Measurements from ENCODE around the gene MAP4K3. TPM values are rescaled to one million over a fixed set of nuclear protein-coding genes. Genes with fewer than 3 reads are reported as not detected.

Gene MAP4K3
- total and polyA plus RNA-seq, 12 donors: 8.1 to 49.0 (median 40.2) TPM

DNA sequence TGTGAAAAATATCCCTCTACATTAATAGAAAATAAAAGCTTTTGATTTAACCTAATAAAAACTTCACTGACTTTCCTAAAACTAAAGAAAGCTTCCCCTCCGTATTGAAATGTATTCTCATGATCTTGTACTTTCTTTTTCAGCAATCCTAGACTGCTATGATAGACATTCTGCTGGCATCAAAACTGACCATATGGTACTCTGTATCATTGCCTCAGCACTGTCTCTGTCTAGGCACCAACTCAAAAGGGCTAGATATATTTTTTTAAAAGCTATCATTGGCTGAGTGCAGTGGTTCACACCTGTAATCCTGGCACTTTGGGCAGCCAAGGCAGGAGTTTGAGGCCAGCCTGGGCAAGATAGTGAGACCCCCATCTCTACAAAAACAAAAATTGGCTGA lies 226.2 kb downstream of the MAP4K3 start:
- H3K27me3 ChIP-seq: no peaks in the 10 kb centered on the region
- DNase-seq (no peak), ATAC-seq (no peak)
- no peak overlapping the region for H3K4me3 ChIP-seq
- no peak overlapping the region for H3K27ac ChIP-seq
- intact Hi-C loops (cut with DNase I): no loop called here
- no peaks in the 10 kb centered on the region for H3K4me1 ChIP-seq
- no peaks in the 10 kb centered on the region for H3K36me3 ChIP-seq
- TF ChIP-seq CTCF (IDR thresholded peaks at IDR 0.05): no peak
- WGBS, 2 donors: 79 to 90% methylated on average over 1 of the region's 1 CpG
- H3K9me3 ChIP-seq: no peaks in the 10 kb centered on the region

DNA sequence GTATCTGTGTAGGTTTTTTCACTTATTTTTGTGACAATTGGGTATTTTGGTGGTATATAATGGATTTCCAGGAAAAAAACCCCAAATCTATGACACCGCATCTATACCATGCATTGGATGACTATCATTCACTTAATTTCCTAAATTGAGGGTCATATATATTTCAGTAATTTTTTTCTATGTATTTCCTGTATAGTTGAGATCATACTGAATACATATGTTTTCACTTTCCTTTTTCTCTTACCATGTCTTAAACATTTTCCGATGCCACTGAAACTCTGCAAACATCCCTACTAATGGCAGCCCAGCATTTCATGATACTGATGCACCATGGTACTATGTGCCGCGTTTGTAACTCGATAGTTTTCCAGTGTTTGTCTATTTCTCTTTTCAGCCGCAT lies 233.7 kb downstream of the MAP4K3 start:
- no peak overlapping the region for H3K4me3 ChIP-seq
- ATAC-seq: no peak
- H3K9me3 ChIP-seq: peaks cover 0 to 14% (median 0%) of the 10 kb centered on the region in 11 donors
- no peak for TF ChIP-seq CTCF (IDR thresholded peaks at IDR 0.05)
- H3K4me1 ChIP-seq: no peaks in the 10 kb centered on the region
- no peaks in the 10 kb centered on the region for H3K36me3 ChIP-seq
- H3K27ac ChIP-seq: no peak overlapping the region
- 81 to 92% methylated on average over 6 of the region's 6 CpGs for WGBS, 2 donors
- H3K27me3 ChIP-seq: no peaks in the 10 kb centered on the region
- DNase-seq: no peak
- intact Hi-C loops (cut with DNase I): loop anchor here in 1 of 10 donors (10.0 kb wide), 1 partner anchor 49 kb away; no protein-coding TSS in a partner anchor

DNA sequence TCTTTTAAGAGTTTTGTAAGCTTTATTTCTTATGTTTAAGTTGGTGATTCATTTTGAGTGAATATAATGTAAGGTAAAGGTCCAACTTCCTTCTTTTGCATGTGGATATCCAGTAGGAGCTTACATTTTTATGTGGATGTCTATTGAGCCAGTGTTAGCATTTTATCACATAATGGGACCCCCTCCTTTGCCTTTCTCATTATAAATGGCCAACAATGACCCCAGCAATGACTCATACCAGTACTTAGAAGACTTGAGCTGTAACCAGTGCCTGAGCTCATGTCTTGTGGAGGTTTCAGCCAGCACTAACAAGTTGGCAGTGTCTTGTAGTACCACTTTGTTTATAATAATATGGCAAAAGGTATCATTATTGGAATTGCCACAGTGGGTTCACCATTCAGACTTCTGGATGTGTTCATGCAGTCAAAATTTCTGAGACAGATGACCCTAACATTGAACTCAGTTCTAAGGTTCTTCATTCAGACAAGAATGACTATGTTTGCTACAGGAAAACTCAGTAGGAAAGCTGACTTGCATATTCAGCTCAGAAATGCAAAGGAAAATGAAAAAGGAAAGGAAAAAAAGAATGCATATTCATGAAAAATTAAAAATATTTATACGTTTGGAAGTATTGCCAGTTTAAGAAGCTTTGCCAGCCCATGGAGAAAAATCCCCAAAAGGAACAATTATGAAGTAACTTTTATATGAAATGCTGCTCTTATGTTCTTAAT lies 234.3 kb downstream of the MAP4K3 start:
- no peaks in the 10 kb centered on the region for H3K4me1 ChIP-seq
- intact Hi-C loops (cut with DNase I): loop anchor here in 1 of 10 donors (10.0 kb wide), 1 partner anchor 48 kb away; no protein-coding TSS in a partner anchor
- no peaks in the 10 kb centered on the region for H3K36me3 ChIP-seq
- TF ChIP-seq CTCF (IDR thresholded peaks at IDR 0.05): no peak
- no peak for ATAC-seq
- no peak overlapping the region for H3K27ac ChIP-seq
- H3K9me3 ChIP-seq: peaks cover 0 to 14% (median 0%) of the 10 kb centered on the region in 11 donors
- 87 to 92% methylated on average over 1 of the region's 1 CpG for WGBS, 2 donors
- no peak overlapping the region for H3K4me3 ChIP-seq
- no peaks in the 10 kb centered on the region for H3K27me3 ChIP-seq
- no peak for DNase-seq

Other genes with a start within 250 kb of the MAP4K3 start
- under 1 TPM in 8 of 10 donors, not detected in 2; 0.24 to 0.87 (median 0.51) TPM for gene CDKL4, start 193.3 kb downstream of the MAP4K3 start, total RNA-seq
- gene CDKL4, start 193.3 kb downstream of the MAP4K3 start, polyA plus RNA-seq: under 1 TPM in 1 of 2 donors, not detected in 1; 0.29 TPM
- 1 to 10 TPM in 9 of 10 donors, under 1 TPM in 1; 0.97 to 4.8 (median 2.5) TPM for gene TMEM178A, start 228.6 kb upstream of the MAP4K3 start, total RNA-seq
- 1 to 10 TPM in 1 of 2 donors, under 1 TPM in 1; 0.58 to 6.2 TPM for gene TMEM178A, start 228.6 kb upstream of the MAP4K3 start, polyA plus RNA-seq